HTR-8/SVneo (cell line): ENCODE measurements around the gene ITGAV.

Experiments used
- DNase-seq: peaks from one replicate; pipeline ENCODE4 v3.0.0; 2011; ENCODE audit warnings: low spot score, mixed read lengths; ENCODE audit not compliant: insufficient read length
- FAIRE-seq: peaks from 2 replicates; lab custom pipeline; 2011; peaks lifted over from hg19 to GRCh38; lab: Jason Lieb, UNC

The ITGAV gene

GRCh38 chr2:186648130-186648529 lies 58.3 kb downstream of the ITGAV start:
- DNase-seq (no peak), FAIRE-seq (no peak)

DNA sequence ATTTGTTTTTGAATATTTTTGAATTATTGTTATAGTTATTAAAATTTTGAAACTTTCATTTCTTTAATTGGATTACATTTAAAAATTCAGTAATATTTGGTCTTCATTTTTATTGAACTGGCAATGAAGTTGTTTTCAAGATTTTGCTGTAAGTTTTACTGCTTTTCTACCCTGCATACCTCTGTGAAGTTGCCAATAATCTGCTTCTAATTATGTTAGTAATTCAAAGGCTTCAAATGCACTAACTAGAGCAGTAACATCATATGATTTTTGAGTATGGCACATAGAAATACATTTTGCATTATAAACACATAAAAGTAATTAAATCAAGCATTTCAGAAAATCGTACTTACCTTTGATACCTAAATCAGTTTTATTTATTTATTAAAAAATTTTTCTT lies 63.7 kb downstream of the ITGAV start:
- no peak for FAIRE-seq

DNA sequence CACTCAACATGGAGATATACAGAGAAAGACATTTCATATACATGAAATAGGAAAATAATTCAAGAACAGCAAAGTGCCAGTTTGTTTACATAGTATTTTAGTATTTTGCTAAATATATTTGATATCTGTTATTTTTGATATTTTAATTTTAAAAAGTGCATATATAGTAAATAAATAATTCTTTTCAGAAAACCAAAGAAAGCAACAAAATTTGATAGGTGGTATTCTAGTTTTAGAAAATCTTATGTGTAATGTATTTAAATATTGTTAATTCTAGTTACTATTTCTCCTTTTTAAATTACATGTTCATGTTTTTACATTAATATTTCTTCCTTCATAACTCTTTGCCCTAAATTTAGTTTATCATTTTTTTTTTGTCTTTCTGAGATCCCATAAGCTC lies 69.5 kb downstream of the ITGAV start:
- DNase-seq (no peak), FAIRE-seq (no peak)

More for the DNA sequence above, 63.7 kb downstream of the ITGAV start:
- no peak for DNase-seq

GRCh38 chr2:186664385-186665043 lies 74.7 kb downstream of the ITGAV start:
- FAIRE-seq = no peak
- no peak for DNase-seq

- FAIRE-seq (no peak), DNase-seq (no peak)
These were observed 79.3 kb downstream of the ITGAV start for GRCh38 chr2:186669146-186669545.

GRCh38 chr2:186670831-186671230 lies 81.0 kb downstream of the ITGAV start:
- no peak for DNase-seq
- no peak for FAIRE-seq

- FAIRE-seq (no peak), DNase-seq (no peak)
These were observed 85.5 kb downstream of the ITGAV start for GRCh38 chr2:186675380-186675779.

DNA sequence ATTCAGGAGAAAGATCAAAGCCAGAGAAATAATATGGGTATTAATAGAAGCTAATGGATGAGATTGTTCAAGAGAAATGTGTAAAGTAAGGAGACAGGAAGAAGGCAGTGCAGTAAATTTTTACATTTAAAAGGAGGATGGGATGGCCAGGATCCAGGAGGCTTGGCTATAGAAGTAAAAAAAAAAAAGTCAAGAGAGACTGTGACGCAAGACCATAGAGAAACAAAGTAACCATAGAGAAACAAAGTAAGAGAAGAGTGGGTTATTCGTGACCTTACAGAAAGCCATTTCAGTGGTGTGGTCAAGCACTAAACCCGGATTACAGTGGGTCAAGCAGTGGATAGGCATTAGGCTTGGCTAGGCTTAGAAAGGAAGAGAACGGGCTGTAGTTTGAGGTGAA lies 93.5 kb downstream of the ITGAV start:
- no peak for FAIRE-seq
- no peak for DNase-seq

DNA sequence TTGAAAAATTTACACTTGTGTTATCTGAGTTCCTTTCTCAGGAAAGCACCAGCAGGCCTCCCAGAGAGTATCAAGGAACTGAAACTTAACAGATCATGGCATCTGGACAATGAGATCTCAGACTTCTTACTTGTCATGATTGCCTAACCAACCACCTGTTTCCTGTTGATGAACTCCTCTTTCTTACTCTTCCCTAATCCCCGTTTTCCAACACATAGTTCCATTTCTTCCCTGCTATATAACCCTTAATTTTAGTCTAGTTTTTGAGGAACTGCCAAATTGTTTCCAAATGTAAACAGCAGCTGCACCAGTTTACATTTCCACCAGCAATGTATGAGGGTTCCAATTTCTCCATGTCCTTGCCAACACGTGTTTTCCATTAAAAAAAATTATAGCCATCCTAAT lies 98.0 kb downstream of the ITGAV start:
- DNase-seq (no peak), FAIRE-seq (no peak)

GRCh38 chr2:186688813-186689212 lies 99.0 kb downstream of the ITGAV start:
- FAIRE-seq (no peak), DNase-seq (no peak)

DNA sequence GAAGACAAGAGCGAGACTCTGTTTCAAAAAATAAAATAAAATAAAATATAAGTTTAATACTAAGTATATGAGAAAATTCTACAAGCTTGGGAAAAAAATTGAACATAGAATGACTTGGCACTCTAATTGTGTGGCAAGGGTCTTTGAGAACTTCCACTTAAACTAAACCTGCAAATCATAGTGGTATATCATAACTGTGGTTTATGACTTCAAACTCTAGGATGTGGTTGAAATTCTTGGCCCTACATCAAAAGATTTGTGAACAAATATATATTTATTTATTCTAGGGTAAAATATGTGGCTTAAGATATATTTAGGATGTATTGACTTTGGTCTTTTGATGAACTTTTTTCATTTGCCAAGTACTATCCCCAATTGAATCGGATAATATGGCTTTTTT lies 100.9 kb downstream of the ITGAV start:
- DNase-seq (no peak), FAIRE-seq (no peak)

- FAIRE-seq (no peak), DNase-seq (no peak)
These were observed 101.4 kb downstream of the ITGAV start for GRCh38 chr2:186691231-186691630.

DNA sequence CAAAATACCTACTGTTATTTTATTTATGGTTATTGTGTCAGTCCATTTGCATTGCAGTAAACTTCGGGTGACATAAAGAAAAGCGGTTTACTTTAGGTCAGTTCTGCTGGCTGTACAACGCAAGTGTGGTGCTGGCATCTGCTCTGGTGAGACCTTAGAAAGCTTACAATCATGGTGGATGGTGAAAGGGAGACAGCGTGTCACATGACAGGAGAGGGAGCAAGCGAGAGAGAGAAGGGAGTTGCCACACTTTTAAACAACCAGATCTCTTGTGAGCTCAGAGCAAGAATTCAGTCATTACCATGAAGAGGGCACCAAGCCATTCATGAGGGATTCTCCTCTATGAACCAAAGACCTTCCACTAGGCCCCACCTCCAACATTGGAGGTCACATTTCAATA lies 102.0 kb downstream of the ITGAV start:
- FAIRE-seq (no peak), DNase-seq (no peak)

DNA sequence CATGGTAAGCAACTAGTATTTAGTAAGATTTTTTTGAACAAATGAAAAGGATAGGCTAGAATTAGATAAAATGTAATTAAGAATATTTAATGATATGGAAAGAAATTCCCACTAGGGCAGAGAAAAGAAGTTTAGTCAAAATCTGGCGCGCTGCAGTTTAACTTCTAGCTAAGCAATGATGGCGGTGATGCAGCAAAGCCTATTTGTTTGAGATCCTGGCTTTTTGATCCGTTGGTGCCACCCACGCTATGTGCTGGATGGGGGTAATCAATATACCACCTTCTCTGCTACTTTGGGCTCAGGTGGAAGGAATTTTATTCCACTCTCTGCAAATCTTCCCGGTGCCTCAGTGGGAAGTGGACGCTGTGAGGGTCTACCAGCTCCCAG lies 103.6 kb downstream of the ITGAV start:
- no peak for FAIRE-seq

GRCh38 chr2:186695081-186695756 lies 105.4 kb downstream of the ITGAV start:
- FAIRE-seq (no peak), DNase-seq (no peak)

More for the DNA sequence above, 103.6 kb downstream of the ITGAV start:
- no peak for DNase-seq

GRCh38 chr2:186696290-186696689 lies 106.4 kb downstream of the ITGAV start:
- no peak for FAIRE-seq
- no peak for DNase-seq

- no peak for FAIRE-seq
- DNase-seq = no peak
These were observed 106.9 kb downstream of the ITGAV start for GRCh38 chr2:186696804-186697203.

GRCh38 chr2:186697536-186697935 lies 107.7 kb downstream of the ITGAV start:
- DNase-seq = no peak
- no peak for FAIRE-seq

DNA sequence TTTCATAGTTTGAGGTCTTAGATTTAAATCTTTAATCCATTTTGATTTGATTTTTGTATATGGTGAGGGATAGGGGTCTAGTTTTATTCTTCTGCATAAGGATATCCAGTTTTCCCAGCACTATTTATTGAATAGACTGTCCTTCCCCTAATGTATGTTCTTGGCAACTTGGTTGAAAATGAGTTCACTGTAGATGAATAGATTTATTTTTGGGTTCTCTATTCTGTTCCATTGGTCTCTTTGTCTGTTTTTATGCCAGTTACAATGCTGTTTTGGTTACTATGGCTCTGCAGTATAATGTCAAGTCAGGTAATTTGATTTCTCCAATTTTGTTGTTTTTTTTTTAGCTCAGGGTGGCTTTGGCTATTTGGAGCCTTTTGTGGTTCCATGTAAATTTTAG lies 109.9 kb downstream of the ITGAV start:
- no peak for FAIRE-seq
- no peak for DNase-seq

DNA sequence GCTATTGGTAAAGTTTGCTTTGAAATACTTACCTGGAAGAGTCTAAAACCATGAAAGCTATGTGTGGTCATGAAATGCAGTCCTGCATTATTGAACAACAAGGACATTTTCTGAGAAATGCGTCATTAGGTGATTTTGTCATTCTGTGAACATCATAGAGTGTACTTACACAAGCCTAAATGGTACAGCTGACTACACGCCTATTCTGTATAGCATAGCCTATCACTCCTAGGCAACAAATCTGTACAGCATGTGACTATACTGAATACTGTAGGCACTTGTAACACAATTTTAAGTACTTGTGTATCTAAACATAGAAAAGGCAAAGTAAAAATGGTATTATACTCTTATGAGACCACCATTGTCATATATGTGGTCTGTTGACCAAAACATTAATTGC lies 112.2 kb downstream of the ITGAV start:
- no peak for DNase-seq
- FAIRE-seq = no peak

- no peak for DNase-seq
These were observed 112.6 kb downstream of the ITGAV start for GRCh38 chr2:186702501-186702900.

DNA sequence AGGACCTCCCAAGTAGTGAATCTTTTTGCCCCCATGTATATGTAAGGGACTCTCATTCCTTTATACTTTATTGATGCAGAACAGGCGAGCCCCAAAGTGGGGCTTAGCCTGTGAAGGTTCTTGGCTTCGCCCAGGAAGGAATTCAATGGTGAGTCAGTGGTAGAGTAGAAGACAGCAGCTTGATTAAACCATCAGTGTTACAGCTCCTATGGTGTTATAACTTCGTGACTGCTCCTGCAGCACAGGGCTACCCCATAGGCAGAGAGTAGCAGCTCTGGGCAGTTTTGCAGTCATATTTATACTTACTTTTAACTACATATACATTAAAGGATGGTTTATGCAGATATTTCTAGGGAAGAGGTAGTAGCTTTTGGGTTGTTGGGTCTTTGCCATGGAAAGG lies 115.0 kb downstream of the ITGAV start:
- DNase-seq (no peak), FAIRE-seq (no peak)

More at GRCh38 chr2:186702501-186702900, 112.6 kb downstream of the ITGAV start:
- FAIRE-seq = no peak
